H7 (cell line): ENCODE results near the gene SYF2. TPM values are rescaled to one million over a fixed set of nuclear protein-coding genes. Genes with fewer than 3 reads are reported as not detected.
"Not testable (repeated sequence)": the region's sequence is repeated elsewhere in the genome, so short reads cannot be mapped to it uniquely, and the experiment has no call there.

Source experiments
- DNase-seq: peaks from one replicate; pipeline ENCODE4 v3.0.0; 2012
- H3K27me3 ChIP-seq: 2 replicates; pipeline ENCODE4 v1.6.0; 2011; ENCODE audit warnings: mild to moderate bottlenecking, low read length; ENCODE audit not compliant: control insufficient read depth, insufficient read depth
- H3K36me3 ChIP-seq: replicated peaks from 2 replicates; pipeline ENCODE4 v1.5.1; 2011; ENCODE audit warnings: low read length; ENCODE audit not compliant: control insufficient read depth, insufficient read depth
- H3K4me3 ChIP-seq: 2 replicates; pipeline ENCODE4 v1.5.1; 2011; ENCODE audit warnings: low read depth, mild to moderate bottlenecking, control low read depth, low read length, moderate library complexity; ENCODE audit not compliant: insufficient read depth
- total RNA-seq: library from RNA; depleted of rRNA; stranded (reverse); fragments of >200 nt; shearing (Covaris generic); gene quantifications from 2 replicates; pipeline ENCODE4 v1.2.3, GENCODE V29; 2014; rRNA removed

The SYF2 gene
- 36.6 and 58.4 TPM in 2 replicates for total RNA-seq

DNA sequence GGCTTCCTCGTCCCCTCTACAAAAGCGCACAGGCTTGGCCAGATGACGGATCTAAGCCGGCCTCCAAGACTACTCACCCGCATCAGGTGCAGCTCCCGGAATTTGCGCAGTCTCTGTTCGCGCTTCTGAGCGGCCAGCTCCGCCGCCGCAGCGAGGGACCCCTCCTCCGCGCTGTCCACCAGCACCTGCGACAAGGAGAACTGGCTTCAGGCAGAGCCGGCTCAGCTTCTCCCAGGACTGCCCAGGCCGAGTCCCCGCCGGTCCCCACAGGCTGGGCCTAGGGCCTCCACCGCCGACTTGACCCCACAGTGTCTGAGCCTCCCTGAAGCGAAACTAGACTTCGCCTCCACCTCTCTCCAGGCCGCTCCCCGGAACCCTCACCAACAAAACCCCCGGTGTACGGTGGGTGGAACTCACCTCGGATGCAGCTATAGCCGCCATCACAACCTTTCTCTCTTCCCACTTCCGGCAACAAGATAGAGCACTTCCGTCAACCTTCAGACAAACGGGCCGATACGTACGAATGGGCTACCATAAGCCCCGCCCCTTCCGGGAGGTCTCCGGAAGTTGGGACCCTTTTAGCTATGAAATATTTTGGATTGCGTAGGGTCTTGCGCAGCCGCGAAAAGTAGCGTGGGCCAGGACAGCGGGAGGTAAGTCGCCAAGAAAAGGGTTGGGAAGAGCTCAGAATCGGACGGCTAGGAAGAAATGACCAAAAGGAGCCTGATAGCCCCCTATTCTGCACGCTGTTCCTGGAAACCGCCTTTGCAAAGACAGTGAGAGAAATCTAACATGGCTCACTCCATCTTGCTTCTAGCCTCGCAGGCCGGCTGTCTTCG is at the start of gene SYF2:
Gene SYF2 (minus strand): TSS at position 476 of the 839 bp plus-strand sequence. CDS start 35 bp downstream, at position 441.
- H3K27me3 ChIP-seq, result no peaks in the 10 kb centered on the region
- peak within 1 kb of the TSS; percentile 85 for H3K4me3 ChIP-seq
- peak; percentile 94 for DNase-seq
- H3K36me3 ChIP-seq, result peaks cover 3% of the 10 kb centered on the region

DNA sequence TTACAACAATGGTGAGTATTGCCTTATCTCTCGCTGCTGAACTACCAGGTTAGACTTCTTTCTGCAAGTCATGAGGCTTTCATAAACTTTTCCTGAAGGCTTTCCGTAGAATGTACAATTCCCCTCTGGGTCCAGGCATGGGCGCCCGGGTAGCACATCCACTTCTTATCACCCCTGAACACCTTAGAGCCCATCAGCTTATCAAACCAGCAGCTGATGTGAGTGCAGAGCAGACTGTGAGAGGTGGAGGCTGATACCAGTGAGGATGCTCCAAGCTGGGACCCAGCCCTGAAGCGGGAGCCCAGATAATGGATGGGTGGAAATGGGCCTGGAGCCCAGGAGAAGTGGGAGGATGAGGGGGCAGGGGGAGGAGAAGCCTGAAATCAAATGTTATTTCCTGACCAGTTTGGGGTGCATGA is 47.4 kb upstream of the SYF2 start:
- H3K4me3 ChIP-seq, DNase-seq, H3K27me3 ChIP-seq, H3K36me3 ChIP-seq: not testable (repeated sequence)

DNA sequence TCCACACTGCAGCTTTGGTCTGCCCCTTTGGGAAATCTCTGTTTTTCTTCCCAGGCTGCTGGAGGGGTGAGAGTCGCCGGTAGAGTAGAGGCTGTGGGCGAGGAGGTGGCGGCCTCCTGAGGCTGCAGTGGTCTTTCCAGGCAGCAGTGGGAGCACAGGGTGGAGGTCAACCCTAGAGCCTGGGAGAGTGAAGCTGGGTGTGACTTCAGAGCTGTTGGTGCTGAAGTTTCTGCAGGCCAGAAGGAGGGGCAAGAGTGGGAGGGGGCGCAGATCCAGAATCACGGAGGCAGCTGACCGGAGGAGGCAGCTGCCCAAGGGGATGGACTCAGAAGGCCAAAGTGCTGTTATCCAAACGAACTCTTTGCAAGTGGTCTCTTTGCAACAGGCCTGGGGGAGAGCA is 46.5 kb upstream of the SYF2 start:
- not testable (repeated sequence) for H3K36me3 ChIP-seq, H3K4me3 ChIP-seq, DNase-seq, H3K27me3 ChIP-seq

DNA sequence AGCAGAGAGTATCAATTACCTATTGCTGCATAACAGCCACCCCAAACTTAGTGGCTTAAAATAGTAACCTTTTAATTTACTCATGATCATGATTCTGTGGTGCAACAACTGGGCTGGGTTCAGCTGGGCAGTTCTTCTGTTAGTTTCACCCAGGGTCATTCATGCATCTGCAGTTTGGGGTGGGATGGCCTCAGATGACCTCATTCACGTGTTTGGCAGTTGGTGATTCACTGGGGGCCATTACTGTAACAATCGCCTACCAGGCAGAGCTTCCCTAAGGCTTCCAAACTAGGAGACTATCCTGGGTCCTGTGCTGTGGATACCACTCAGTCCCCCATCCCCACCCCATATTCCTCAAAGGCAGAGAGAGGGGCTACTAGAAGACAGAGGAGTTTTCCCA is 46.1 kb upstream of the SYF2 start:
- not testable (repeated sequence) for H3K36me3 ChIP-seq, H3K27me3 ChIP-seq, H3K4me3 ChIP-seq, DNase-seq

DNA sequence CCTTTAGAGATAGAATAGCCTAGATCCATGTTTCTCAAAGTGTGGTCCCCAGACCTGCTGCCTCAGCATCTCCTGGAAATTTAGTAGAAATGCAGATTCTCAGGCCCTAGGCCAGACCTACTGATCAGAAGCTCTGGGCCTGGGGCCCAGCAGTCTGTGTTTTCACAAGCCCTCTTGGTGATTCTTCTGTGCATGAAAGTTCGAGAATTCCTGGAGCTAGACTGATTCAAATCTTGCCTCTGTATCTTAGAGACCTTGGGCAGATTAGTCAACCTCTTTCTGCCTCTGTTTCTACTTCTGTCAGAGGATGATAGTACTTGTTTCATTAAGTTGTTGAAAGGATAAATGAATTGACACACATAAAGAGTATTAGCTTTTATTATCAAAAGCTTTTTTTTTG is 45.0 kb upstream of the SYF2 start:
- DNase-seq, H3K27me3 ChIP-seq: not testable (repeated sequence)

DNA sequence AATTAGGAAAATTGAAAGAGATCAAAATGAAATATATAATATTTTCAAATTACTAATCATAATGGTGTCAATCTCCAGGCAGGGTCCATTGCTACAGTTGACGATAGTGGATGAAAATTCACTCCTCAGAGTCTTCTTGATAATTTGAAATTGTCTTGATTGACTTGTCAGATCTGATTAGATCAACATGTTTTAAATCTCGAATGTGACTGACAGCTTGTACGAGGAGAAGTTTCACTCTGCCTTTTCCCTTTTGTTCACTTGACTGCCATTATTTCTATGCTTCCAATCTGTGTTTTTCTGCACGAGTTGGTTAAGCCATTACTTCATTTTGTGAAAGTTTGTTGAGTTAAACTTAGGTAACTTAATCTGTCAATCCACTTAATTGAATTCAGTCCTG is 43.3 kb upstream of the SYF2 start:
- DNase-seq, H3K4me3 ChIP-seq, H3K36me3 ChIP-seq, H3K27me3 ChIP-seq: not testable (repeated sequence)

More for the DNA sequence above, 45.0 kb upstream of the SYF2 start:
- H3K4me3 ChIP-seq, H3K36me3 ChIP-seq: not testable (repeated sequence)

DNA sequence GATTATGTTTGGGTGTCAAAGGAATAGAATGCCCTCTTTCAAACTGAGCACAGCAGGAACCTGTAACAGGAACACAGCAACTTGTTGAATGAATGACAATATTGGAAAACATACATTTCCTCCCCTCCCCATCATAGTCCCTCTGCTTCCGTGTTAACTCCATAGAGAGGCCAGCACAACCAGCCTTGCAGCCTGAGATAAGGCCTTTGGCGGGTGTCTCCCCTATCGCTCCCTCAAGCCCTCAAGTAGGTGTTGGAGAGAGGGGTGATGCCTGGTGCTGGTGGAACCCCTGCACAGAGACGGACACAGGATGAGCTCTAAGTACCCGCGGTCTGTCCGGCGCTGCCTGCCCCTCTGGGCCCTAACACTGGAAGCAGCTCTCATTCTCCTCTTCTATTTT is 39.9 kb upstream of the SYF2 start, which contains the start of gene RHD:
Gene RHD (plus strand): TSS at position 272 of the 400 bp plus-strand sequence. CDS start 39 bp downstream, at position 311.
- DNase-seq, result not testable (repeated sequence)

DNA sequence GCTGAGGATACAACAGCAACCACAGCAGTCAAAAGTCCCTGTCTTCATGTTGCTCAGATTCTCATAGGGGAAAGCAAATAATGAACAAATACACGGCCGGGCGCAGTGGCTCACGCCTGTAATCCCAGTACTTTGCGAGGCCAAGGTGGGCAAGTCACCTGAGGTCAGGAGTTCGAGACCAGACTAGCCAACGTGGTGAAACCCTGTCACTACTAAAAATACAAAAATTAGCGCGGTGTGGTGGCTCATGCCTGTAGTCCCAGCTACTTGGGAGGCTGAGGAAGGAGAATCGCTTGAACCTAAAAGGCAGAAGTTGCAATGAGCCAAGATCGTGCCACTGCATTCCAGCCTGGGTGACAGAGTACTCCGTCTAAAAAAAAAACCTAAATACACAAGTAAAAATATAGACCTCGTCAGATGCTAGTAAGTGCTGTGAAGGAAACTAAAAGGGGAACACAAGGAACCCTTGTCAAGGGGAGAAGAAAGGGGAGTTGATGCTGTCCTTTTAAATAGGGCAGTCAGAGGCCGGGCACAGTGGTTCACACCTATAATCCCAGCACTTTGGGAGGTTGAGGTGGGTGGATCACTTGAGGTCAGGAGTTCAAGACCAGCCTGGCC is 36.0 kb upstream of the SYF2 start:
- peak overlapping the region; percentile 35 for H3K4me3 ChIP-seq
- not testable (repeated sequence) for H3K27me3 ChIP-seq, DNase-seq, H3K36me3 ChIP-seq

More for the DNA sequence above, 39.9 kb upstream of the SYF2 start, which contains the start of gene RHD:
- H3K4me3 ChIP-seq, H3K36me3 ChIP-seq, H3K27me3 ChIP-seq: not testable (repeated sequence)

DNA sequence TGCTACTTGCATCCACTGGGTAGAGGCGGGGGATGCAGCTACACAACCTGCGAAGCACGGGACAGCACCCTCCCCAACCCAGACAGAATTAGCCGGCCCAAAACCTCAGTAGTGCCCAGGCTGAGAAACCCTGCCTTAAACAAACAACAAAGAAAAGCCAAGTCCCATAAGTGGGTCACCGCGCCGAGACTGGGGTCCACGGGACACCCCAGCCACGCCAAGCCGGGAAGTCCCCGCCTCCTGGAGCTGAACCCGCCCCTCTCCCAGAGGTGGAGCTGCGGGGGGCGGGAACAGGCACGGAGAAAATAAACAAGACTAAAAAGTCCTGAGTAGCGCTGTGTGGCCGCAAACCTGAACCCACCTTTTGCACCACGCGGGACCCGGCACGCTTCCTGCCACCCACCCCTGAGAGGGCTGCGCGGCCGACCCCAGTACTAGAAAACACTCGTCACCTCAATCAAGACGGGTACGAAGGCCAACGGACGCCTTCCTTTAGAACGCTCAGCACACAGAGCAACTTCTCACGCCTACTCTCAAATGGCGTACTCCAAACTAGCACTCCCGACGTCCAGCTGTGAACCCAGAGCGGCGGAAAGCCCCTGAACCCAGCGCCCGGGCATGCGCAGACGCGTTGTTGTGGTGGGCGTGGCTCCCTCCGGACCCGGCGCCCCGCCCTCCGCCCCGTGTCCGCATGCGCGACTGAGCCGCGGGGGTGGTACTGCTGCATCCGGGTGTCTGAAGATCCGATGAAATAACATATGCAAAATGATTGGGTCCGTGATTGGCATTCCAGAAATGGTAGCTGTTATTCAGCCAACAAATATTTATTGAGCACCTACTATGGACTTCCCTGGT is 35.2 kb upstream of the SYF2 start:
- not testable (repeated sequence) for H3K36me3 ChIP-seq, H3K27me3 ChIP-seq
- peak overlapping the region; percentile 49 for H3K4me3 ChIP-seq
- DNase-seq, result peak; percentile 57

DNA sequence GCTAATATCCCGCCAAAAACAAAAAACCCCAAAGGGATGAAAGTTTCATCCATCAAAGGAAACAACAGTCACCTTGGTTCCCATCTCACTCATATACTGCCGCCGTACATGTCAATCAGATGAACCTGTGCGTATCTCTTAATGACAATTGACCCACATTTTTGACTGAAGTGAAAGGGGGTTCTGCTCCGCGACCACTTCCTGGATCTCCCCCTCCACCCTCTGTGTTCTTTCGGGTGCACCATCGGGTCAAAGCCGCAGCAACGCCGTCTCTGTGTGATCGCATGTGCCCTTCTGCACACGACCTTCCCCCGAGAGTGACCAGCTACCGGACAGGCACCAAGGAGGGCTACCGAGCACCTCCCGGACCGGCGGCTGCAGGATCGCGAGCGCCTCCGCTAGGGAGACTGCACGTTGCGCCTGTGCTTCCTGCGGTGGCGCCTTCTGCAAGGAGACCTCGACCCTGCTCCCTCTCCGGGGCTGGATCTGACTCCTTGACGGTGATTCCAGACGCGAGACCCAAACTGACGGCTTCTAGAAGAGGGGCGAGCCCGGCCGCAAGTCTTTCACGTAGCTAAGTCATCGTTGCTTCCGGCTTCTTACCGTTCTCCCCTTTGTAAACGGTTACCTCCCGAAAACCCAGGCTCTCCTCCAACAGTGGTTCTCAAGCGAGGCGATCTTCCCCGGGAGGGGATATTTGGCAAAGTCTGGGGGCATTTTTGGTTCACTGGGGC is 34.4 kb upstream of the SYF2 start:
- H3K27me3 ChIP-seq, DNase-seq, H3K36me3 ChIP-seq: not testable (repeated sequence)
- peak overlapping the region; percentile 41 for H3K4me3 ChIP-seq

DNA sequence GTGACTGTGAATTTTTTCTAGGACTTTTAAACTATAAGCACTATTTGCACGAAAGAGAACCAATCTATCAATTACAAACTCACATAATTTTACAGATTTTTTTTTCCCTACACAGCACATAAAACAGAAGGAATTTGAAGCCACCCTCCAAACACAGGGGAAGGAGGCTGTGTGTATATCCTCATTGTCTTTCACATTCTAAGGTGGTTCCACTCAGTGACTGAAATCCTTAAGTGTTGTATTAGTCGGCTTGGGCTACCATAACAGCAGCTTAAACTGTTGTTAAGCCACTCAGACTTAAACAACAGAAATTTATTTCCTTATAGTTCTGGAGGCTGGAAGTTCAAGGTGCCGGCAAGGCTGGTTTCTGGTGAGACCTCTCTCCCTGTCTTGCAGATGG is 28.0 kb upstream of the SYF2 start:
- H3K27me3 ChIP-seq, DNase-seq, H3K36me3 ChIP-seq, H3K4me3 ChIP-seq: not testable (repeated sequence)

DNA sequence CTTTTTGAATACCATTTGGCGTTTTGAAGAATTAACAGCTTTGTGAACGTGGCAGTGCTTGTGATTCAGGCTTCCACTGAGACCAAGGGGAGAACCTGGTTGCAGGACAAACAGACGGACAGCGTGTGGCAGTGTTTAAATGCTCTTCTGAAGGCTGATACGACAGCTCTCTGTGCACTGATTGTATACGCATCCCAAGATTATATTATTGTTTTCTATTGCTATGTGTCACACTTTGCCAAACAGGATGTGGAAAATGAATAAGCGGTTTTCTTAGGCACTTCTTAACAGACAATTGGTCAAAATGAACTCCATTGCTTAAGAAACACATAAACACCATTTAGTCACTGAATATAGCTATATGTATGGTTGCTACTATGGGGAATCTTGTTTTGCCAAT is 27.5 kb upstream of the SYF2 start:
- DNase-seq, H3K4me3 ChIP-seq, H3K27me3 ChIP-seq, H3K36me3 ChIP-seq: not testable (repeated sequence)

DNA sequence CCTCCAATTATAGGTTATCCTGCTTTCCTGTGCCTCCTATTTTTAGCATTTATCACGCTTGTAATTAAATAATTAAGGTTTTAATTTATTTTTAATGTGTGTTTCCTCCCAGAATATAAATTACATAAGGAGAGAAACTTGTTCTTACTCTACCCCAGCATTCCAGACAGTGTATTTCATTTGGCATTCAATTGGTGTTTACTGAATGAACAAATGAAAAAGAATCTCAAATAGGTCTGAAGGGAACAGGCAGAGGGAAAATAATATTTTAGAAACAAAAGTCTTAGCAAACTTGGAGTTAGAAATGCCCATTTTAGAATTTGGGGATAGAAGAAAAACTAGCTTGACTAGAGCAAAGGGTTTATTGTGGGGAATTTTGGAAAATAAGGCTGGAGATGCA is 24.9 kb upstream of the SYF2 start:
- DNase-seq, result no peak
- H3K4me3 ChIP-seq, result no peak overlapping the region
- no peaks in the 10 kb centered on the region for H3K27me3 ChIP-seq
- no peaks in the 10 kb centered on the region for H3K36me3 ChIP-seq

DNA sequence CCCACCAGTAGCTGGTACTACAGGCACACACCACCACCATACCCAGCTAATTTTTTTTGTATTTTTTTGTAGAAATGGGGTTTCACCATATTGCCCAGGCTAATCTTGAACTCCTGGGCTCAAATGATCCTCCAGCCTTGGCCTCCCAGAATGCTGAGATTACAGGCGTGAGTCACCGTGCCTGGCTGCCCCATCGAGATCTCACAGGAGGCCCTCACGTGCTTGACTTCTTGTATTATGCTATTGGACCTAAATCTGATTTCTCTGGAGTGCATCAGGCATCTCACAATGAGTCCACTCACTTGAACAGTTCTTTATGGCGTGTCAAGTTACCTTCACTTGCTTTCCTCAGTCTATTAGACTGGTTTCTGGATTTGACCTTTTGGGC is 24.3 kb upstream of the SYF2 start:
- no peaks in the 10 kb centered on the region for H3K36me3 ChIP-seq
- H3K27me3 ChIP-seq, result no peaks in the 10 kb centered on the region
- DNase-seq, result no peak
- no peak overlapping the region for H3K4me3 ChIP-seq
